Rectal smooth muscle tissue (tissue), 1 donor: ENCODE measurements around the gene ALKBH5.

Experiments
- H3K27ac ChIP-seq: one replicate; pipeline ENCODE4 v1.7.0; 2013; ENCODE audit warnings: low read depth, low read length, inconsistent platforms
- H3K27me3 ChIP-seq: one replicate; pipeline ENCODE4 v1.7.0; 2013; ENCODE audit warnings: low read length; ENCODE audit not compliant: control insufficient read depth, insufficient read depth
- H3K36me3 ChIP-seq: one replicate; pipeline ENCODE4 v1.7.0; 2013; ENCODE audit warnings: low read length; ENCODE audit not compliant: control insufficient read depth, insufficient read depth
- H3K4me1 ChIP-seq: one replicate; pipeline ENCODE4 v1.7.0; 2013; ENCODE audit warnings: low read length; ENCODE audit not compliant: control insufficient read depth, insufficient read depth
- H3K4me3 ChIP-seq: one replicate; pipeline ENCODE4 v1.7.0; 2013; ENCODE audit warnings: low read length
- H3K9ac ChIP-seq: one replicate; pipeline ENCODE4 v1.7.0; 2013; ENCODE audit warnings: low read length

ALKBH5 gene

DNA sequence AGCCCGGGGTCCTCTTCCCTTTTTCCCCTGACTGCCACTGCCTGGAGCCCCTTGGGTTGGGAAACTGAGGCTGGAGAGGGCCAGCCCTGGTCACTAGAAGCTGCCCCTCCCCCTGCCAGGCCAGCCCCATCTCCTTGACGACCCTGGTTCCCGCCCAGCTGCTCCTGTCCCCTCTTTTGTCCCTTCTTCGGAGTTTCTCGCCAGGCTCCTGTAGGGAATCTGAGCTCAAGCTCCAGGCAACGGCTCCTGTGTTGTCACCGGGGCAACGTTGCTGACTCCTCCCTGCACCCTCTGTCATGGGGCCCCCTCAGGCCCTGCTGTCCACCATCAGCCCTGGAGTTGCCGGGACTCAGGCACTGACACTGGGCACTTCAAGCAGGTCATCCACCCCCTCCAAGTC, 47.5 kb downstream of the ALKBH5 start:
- Histone ChIP-seq H3K4me3 (no peak overlapping the region), H3K9ac (no peak overlapping the region), H3K27me3 (no peaks in the 10 kb centered on the region), H3K27ac (no peak overlapping the region), H3K4me1 (peaks cover 4% of the 10 kb centered on the region), H3K36me3 (peaks cover 9% of the 10 kb centered on the region)

DNA sequence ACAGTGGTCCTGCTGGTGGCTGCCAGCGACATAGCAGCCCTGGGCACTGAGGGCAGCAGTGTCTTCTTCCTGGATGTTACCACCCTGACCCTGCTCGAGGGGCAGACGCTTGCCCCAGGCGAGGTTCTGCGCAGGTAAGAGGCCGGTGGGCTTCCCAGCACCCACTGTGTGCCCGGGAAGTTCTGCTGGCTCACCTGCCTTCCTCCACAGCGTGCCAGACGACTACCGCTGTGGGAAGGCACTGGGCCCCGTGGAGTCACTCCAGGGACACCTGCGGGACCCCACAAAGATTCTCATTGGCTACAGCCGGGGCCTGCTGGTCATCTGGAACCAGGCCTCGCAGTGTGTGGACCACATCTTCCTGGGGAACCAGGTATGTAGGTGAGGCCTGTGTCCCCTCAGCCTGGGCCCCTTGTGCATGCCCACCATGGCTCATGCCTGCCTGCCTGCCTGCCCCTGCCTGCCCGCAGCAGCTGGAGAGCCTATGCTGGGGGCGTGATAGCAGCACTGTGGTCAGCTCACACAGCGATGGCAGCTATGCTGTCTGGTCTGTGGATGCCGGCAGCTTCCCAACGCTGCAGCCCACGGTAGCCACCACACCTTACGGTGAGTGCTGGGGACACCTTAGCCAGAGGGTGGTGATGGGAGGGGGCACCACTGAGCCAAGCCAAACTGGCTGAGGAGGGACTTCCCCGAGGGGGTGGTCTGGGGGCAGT, 50.3 kb downstream of the ALKBH5 start:
- Histone ChIP-seq H3K4me1 (no peaks in the 10 kb centered on the region), H3K4me3 (no peak overlapping the region), H3K27me3 (no peaks in the 10 kb centered on the region), H3K9ac (no peak overlapping the region), H3K36me3 (peaks cover 12% of the 10 kb centered on the region), H3K27ac (no peak overlapping the region)

DNA sequence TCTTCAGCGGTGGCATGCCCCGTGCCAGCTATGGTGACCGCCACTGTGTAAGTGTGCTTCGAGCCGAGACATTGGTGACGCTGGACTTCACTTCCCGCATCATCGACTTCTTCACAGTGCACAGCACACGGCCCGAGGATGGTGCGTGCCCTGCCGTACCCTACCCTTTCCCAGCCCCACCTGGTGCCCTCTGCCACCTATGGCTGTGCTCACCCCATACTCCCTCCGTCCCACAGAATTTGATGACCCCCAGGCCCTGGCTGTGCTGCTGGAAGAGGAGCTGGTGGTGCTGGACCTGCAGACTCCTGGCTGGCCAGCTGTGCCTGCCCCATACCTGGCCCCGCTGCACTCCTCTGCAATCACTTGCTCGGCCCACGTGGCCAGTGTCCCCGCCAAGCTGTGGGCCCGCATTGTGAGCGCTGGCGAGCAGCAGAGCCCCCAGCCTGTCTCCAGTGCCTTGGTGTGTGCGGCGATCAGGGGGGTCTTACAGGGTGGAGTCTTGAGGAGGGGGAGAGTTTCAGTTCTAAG, 51.3 kb downstream of the ALKBH5 start:
- no peaks in the 10 kb centered on the region for H3K27me3 ChIP-seq
- no peak overlapping the region for H3K4me3 ChIP-seq
- H3K36me3 ChIP-seq = peaks cover 12% of the 10 kb centered on the region
- no peak overlapping the region for H3K9ac ChIP-seq
- H3K4me1 ChIP-seq = no peaks in the 10 kb centered on the region
- H3K27ac ChIP-seq = no peak overlapping the region

DNA sequence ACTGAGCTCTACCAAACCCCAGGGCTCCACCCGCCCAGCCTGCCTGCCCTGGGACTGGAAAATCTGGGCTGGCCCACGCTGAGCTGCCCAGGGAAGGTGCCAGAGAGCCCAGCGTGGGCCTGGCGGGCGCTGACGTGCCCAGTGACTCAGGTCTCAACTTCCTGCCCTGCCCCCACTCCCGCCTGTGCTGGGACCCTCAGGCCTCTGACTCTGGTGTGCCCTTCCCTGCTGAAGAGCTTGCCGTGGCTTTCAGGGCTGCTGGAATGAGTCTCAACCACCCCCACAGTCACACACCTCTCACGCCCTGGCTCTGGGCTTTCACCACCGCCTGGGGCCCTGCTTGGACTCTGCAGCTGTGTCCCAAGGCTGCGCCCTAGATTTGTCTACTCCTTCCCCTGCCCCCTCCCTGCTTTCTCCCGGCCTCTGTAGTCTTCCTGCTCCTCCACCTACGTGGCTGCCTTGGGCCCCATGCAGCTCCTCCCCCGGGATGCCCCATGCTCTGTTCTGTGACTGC, 52.2 kb downstream of the ALKBH5 start:
- Histone ChIP-seq H3K27me3 (no peaks in the 10 kb centered on the region), H3K36me3 (peaks cover 13% of the 10 kb centered on the region), H3K4me3 (no peak overlapping the region), H3K4me1 (no peaks in the 10 kb centered on the region), H3K27ac (no peak overlapping the region), H3K9ac (no peak overlapping the region)

DNA sequence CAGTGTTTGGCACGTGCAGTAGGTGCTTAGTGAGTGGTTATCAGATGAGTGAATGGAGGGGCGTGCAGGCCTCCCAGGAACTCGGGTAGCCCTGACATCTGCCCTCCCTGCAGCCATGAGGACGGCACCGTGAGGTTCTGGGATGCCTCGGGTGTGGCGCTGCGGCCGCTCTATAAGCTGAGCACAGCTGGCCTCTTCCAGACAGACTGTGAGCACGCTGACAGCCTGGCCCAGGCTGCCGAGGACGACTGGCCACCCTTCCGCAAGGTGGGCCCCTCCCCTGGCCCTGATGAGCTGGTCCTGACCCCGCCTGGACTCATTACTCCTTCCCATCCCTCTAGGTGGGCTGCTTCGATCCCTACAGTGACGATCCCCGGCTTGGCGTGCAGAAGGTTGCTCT, 52.9 kb downstream of the ALKBH5 start:
- Histone ChIP-seq H3K36me3 (peaks cover 14% of the 10 kb centered on the region), H3K4me3 (no peak overlapping the region), H3K4me1 (no peaks in the 10 kb centered on the region), H3K27me3 (no peaks in the 10 kb centered on the region), H3K27ac (no peak overlapping the region), H3K9ac (no peak overlapping the region)

DNA sequence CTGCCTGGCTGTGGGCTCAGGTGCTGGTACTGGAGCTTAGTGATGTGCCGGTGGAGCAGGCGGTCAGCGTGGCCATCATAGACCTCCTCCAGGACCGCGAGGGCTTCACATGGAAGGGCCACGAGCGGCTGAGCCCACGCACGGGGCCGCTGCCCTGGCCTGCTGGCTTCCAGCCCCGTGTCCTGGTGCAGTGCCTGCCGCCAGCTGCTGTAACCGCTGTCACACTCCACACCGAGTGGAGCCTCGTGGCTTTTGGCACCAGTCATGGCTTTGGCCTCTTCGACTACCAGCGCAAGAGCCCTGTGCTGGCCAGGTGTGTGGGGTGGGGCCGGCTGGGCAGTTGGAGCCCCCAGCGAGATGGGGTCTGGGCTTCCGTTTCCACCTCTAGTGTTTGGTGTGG, 53.8 kb downstream of the ALKBH5 start:
- Histone ChIP-seq H3K27ac (no peak overlapping the region), H3K9ac (no peak overlapping the region), H3K27me3 (no peaks in the 10 kb centered on the region), H3K4me1 (no peaks in the 10 kb centered on the region), H3K4me3 (no peak overlapping the region), H3K36me3 (peaks cover 14% of the 10 kb centered on the region)

DNA sequence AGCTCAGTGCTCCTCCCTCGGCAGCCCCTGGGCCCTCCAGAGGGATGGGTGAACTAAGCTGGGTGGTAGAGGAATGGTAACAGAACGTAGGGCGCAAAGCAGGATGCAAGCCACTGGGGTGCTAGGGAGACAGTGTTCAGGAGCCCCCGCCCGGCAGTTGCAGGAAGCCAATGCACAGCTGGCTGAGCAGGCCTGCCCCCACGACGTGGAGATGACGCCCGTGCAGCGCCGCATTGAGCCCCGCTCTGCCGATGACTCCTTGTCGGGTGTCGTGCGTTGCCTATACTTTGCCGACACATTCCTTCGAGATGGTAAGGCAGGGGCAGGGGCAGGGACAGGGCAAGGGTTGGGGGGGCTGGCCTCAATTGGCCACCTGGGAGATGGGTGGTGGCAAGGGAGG, 54.7 kb downstream of the ALKBH5 start:
- Histone ChIP-seq H3K4me3 (no peak overlapping the region), H3K27me3 (no peaks in the 10 kb centered on the region), H3K27ac (no peak overlapping the region), H3K4me1 (no peaks in the 10 kb centered on the region), H3K9ac (no peak overlapping the region), H3K36me3 (peaks cover 14% of the 10 kb centered on the region)

DNA sequence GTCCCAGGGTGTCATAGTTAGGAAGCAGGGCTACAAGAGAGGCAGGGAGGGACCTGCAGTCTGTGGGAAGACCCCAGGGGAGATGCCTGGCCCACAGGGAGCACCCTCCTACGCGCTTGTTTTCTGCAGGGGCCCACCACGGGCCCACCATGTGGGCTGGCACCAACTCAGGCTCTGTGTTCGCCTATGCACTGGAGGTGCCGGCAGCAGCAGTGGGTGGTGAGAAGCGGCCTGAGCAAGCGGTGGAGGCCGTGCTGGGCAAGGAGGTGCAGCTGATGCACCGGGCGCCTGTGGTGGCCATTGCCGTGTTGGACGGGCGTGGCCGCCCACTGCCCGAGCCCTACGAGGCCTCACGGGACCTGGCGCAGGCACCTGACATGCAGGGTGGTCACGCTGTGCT, 56.8 kb downstream of the ALKBH5 start:
- H3K27ac ChIP-seq = no peak overlapping the region
- no peak overlapping the region for H3K9ac ChIP-seq
- no peaks in the 10 kb centered on the region for H3K4me1 ChIP-seq
- no peaks in the 10 kb centered on the region for H3K27me3 ChIP-seq
- H3K4me3 ChIP-seq = no peak overlapping the region
- H3K36me3 ChIP-seq = peaks cover 18% of the 10 kb centered on the region

DNA sequence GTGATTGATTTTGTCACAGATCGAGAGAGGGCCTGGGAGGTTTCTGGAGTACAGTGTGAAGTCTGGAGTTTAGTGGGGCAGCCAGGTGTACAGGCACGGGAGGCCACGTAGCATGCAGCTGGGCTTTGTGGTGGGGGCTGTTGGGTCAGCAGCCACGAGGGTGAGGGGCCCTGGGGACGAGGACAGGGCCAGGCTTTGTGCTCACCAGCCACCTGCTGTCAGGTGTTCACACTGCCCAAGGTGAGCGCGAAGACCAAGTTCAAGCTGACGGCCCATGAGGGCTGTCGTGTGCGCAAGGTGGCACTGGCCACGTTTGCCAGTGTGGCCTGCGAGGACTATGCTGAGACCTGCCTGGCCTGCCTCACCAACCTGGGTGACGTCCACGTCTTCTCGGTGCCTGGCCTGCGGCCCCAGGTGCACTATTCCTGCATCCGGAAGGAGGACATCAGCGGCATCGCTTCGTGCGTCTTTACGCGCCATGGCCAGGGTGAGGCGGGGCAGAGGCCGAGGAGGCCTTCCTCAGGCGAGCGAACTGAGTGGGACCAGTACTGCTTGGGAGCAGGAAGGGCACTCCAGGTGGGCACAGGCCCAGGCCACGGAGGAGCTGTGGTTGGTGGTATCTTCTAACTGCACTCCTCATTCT, 57.7 kb downstream of the ALKBH5 start:
- peaks cover 18% of the 10 kb centered on the region for H3K36me3 ChIP-seq
- no peaks in the 10 kb centered on the region for H3K27me3 ChIP-seq
- H3K4me3 ChIP-seq = no peak overlapping the region
- no peak overlapping the region for H3K27ac ChIP-seq
- H3K9ac ChIP-seq = no peak overlapping the region
- no peaks in the 10 kb centered on the region for H3K4me1 ChIP-seq

DNA sequence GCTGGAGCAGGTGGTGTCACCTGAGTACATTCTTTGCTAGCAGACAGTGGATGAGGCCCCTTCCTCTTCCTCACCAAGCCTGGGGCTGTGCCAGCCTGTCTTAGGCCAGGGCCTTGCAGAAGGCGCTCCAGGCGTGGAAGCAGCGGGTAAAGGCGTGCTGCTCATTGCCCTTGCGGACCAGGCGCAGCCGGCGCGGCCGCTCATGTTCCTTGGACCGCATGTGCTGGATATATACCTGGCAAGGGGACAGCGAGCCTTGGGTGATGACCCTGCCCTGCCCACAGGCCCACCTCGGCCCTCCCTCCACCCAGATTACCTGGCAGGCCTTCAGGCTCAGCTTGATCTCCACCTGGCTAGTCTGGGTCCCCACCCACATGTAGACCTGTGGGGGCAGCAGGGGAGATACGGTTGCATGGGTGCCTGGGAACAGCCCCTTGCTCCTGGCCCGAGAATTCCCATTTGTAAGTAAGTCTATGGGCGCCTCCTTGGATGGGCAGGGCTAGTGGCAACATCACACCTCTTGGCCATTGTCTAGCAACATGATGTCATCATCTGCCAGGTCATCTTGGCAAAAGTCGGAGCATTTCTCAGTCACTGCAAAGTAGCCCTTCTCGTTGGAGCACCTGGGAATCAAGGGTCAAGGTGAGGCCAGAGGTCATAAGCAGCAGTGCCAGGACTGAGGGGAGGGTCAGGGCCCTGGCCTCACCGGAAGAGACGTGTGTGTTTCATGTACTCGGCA, 61.6 kb downstream of the ALKBH5 start:
- Histone ChIP-seq H3K4me3 (no peak overlapping the region), H3K27ac (no peak overlapping the region), H3K27me3 (no peaks in the 10 kb centered on the region), H3K36me3 (peaks cover 20% of the 10 kb centered on the region), H3K9ac (no peak overlapping the region), H3K4me1 (no peaks in the 10 kb centered on the region)

DNA sequence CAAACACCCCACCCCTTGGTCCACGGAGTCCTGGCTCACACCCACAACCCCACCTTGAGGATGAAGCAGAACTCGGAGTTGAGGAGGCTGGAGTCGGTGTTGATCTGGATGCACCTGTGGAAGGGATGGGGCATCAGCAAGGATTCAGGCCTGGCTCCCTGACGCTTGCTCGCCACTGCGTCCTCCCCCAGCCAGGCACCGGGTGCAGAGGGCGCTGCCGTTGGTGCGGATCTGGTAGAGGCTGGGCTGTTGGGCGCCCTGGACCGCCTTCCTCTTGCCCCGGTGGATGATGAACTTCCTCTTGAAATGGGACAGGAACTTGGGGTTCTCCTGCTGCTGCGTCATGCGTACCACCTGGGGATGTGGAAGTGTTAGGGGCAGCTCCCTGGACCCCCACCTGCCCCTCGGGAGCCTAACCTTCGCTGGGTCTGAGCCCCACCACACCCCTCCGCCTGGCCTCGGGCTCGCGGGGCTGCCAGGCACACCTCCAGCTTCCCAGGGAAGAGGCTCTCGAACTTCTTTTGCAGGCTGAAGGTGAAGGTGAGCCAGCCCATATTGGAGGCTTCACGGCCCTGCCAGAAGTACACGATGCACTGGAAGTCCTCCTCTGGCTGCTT, 62.6 kb downstream of the ALKBH5 start:
- Histone ChIP-seq H3K9ac (no peak overlapping the region), H3K4me1 (no peaks in the 10 kb centered on the region), H3K27ac (no peak overlapping the region), H3K27me3 (no peaks in the 10 kb centered on the region), H3K36me3 (peaks cover 27% of the 10 kb centered on the region), H3K4me3 (no peak overlapping the region)
